IPS-NIHi7 (cell line): ENCODE data around the gene PLPPR5.

Experiments used
- DNase-seq: peaks from one replicate; pipeline ENCODE4 v3.0.0; 2012; ENCODE audit warnings: mixed read lengths; ENCODE audit errors: extremely low spot score

Gene PLPPR5

GRCh38 chr1:98849969-98850636 is 154.6 kb downstream of the PLPPR5 start:
- no peak for DNase-seq

GRCh38 chr1:98842241-98842640 is 162.4 kb downstream of the PLPPR5 start:
- DNase-seq, result no peak
